ENCODE data around the gene PDZRN4.
"Not testable (repeated sequence)": the region's sequence is repeated elsewhere in the genome, so short reads cannot be mapped to it uniquely, and the experiment has no call there.

The PDZRN4 gene

DNA sequence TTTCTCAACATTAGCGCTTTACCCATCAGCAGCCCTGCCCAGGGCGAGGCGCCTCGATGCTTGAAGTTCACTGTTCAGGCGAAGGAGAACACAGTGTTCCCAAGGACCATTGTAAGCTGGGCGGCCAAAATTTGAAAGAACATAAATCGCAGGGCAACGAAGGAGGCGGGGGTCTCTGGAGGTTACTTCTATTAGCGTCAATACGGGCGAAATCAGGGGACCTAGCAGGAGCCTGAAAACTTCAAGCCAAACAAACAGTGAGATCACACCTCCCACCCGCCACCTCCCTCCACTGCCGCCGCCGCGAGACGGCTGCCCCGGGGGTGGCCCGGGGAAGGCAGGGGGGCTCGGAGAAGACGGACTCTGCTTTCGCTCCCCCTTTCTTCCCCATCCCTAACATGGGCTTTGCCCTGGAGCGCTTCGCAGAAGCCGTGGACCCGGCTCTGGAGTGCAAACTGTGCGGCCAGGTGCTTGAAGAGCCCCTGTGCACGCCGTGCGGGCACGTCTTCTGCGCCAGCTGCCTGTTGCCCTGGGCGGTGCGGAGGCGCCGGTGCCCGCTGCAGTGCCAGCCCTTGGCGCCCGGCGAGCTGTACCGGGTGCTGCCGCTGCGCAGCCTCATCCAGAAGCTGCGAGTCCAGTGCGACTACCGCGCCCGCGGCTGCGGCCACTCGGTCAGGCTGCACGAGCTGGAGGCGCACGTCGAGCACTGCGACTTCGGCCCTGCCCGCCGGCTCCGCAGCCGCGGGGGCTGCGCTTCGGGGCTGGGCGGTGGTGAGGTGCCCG is at the start of gene PDZRN4:
Gene PDZRN4, plus strand, starts transcription at position 263 of the 783 bp plus-strand sequence.
- DNase-seq (ENCODE audit: low read depth), result no peak
- H3K4me3 ChIP-seq (ENCODE audit: low read depth, low read length), result no peak within 1 kb of the TSS

DNA sequence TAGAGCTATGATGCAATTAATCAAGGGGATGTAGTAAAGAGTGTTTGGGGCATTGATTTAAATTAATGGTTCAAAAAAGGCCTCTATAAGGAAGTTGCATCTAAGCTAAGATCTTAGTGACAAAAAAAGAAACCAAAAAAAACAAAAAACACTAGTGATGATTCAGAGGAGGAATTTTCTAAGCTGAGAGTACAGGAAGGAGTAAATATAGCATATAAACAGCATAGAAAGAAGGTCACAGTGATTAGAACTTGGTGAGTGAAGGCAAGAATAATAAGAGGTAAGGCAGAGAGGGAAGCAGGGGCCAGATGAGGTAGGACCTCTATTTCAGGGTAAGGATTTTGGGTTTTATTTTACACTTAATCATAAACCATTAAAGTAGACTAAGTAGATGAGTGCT is 48.0 kb upstream of the PDZRN4 start:
- no peak overlapping the region for H3K4me3 ChIP-seq (ENCODE audit: low read depth, low read length)
- no peak for DNase-seq (ENCODE audit: low read depth)

DNA sequence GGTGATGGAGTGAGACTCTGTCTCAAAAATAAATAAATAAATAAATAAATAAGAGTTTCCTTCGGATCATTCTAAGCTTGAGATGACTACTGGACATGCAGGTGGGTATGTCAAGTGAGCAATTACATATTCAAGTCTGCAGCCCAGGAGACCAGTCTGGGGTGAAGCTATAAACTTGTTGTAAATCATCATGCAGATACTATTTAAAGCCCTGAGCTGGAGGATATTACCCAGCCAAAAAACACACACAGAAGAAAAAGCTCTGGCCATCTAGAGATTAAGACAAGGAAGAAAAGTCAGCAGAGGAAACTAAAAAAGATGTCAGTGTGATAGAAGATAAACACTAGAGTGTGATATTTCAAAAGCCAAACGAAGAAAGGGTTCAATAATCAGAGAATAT is 47.0 kb upstream of the PDZRN4 start:
- DNase-seq (ENCODE audit: low read depth), result no peak
- H3K4me3 ChIP-seq (ENCODE audit: low read depth, low read length), result no peak overlapping the region

DNA sequence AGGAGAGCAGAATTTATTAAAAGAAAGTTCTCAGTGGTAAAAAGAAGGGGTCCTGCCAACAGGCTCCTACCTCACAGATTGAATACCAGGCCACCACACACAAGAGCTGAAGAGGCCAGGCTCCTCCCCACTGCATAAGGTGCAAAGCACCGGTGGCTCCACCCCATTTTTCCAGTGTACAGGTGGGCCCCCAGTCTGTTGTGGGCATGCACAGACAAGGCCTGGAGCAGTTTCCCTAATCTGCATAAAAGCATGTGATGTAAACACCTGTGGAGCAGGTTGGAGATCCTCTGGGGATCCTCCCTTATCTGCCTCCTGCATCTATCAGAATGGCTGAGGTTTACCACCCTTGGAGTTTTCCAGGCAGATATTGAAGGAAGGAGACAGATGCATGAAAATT is 45.7 kb upstream of the PDZRN4 start:
- H3K4me3 ChIP-seq (ENCODE audit: low read depth, low read length), result no peak overlapping the region
- DNase-seq (ENCODE audit: low read depth), result no peak

DNA sequence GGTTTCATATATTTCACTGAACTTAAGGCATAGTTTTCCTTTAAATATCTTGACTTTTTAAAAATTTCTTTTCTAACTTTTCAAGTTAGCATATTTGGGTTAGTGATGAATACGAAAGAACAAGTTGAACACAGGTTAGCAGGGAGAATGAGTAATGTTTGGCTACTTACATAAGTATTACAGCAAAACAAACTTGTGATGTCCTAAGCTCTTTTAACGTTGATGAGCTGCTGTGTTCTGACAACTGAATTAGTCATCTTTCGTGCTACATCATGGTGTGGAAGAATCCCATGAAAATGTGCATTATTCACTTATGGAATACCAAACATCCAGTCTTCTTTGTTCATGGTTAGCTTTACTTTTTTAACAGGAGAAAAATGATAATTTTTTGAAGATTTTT is 36.3 kb upstream of the PDZRN4 start:
- H3K4me3 ChIP-seq (ENCODE audit: low read depth, low read length), result no peak overlapping the region
- DNase-seq (ENCODE audit: low read depth), result no peak

DNA sequence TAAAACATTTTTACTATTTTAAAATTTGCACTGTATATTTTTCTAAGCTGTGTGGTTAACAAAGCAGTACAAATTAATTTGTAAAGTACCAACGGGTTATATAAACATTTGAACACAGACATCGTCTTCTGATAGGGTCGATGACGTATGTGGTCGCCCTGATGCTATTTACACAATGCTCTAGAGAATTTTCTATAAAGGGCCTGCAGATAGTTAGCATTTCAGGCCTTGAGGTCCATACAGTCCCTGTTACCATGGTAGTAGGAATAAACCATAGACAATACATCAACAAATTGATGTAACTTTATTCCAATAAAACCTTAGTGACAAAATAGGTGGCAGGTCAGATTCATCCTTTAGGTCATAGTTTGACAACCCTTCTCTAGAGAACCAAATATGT is 25.7 kb upstream of the PDZRN4 start:
- no peak overlapping the region for H3K4me3 ChIP-seq (ENCODE audit: low read depth, low read length)
- no peak for DNase-seq (ENCODE audit: low read depth)

DNA sequence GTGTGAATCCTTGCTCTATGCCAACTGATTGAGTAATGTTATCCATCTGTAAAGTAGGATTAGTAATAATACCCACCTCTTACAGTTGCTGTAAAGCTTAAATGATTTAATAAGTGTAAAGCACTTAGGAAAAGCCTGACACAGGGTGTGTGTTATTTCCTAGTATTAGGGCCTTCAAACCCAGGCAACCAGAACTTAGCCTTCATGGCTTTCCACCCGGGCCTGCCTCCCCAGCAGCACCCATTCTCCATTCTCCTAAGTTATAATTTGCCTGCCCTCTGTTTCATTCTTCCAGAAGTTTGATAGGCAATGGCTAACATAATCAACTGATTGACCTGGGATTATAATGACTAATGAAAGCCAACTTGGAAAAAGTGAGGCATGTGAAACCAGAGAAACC is 20.4 kb upstream of the PDZRN4 start:
- no peak overlapping the region for H3K4me3 ChIP-seq (ENCODE audit: low read depth, low read length)
- DNase-seq (ENCODE audit: low read depth), result no peak

DNA sequence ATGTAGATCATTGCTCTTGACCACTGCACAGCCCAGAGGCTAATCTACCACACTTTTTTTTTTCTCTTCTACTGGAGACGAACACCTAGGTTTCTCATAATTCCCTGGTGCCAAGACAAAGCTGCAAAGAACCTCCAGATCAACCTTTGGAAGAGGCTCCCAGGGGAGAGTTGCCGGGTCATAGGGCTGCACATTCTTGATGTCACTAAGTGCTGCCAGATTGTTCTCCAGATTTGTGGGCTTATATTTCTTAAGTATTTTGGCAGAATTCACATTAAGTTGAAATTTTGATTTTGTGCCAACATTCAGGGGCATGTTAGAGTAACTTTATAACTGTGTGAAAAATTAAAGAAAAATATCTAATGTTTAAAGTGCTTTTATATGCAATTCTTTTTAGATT is 13.5 kb upstream of the PDZRN4 start:
- DNase-seq (ENCODE audit: low read depth), result no peak
- H3K4me3 ChIP-seq (ENCODE audit: low read depth, low read length), result no peak overlapping the region

DNA sequence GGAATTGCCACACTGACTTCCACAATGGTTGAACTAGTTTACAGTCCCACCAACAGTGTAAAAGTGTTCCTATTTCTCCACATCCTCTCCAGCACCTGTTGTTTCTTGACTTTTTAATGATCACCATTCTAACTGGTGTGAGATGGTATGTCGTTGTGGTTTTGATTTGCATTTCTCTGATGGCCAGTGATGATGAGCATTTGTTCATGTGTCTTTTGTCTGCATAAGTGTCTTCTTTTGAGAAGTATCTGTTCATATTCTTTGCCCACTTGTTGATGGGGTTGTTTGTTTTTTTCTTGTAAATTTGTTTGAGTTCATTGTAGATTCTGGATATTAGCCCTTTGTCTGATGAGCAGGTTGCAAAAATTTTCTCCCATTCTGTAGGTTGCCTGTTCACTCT is 8.6 kb upstream of the PDZRN4 start:
- H3K4me3 ChIP-seq (ENCODE audit: low read depth, low read length); DNase-seq (ENCODE audit: low read depth): not testable (repeated sequence)

DNA sequence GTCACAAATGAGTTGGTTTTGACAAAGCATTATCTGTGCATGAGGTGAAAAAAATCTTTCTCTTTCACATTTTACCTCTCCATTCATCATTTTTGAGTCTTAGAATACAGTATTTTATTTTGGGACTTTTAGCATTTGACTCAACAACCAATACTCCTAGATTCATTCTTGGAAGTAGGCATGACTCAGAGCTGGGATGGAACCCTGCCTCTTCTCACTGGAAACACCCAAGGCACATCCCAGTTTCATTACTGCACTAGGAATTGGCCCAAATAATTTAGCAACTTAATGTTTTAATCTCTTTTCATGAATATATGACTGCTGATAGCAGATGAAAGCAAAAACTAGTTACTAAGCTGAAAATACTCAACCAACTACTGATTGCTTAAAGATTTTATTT is 3.3 kb upstream of the PDZRN4 start:
- no peak for DNase-seq (ENCODE audit: low read depth)
- H3K4me3 ChIP-seq (ENCODE audit: low read depth, low read length), result no peak overlapping the region

DNA sequence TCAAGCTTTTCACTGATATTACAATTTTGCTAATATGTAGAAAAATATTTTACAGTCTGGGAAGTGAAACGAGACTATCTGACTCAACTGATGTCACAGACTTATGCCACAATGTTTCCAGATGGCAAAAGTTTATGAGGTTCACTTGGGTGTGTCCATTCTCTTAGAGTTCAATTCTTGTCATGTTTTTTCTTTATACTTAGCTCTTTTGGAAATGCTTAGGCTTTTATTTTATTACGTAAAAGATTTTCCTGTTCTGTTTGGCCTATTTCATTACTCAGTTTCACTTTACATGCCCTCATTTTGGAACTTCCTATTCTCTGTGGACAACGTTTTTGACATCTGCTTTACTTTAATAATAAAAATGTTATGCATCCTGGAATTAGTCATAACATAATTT is 2.1 kb upstream of the PDZRN4 start:
- H3K4me3 ChIP-seq (ENCODE audit: low read depth, low read length), result no peak overlapping the region
- no peak for DNase-seq (ENCODE audit: low read depth)

DNA sequence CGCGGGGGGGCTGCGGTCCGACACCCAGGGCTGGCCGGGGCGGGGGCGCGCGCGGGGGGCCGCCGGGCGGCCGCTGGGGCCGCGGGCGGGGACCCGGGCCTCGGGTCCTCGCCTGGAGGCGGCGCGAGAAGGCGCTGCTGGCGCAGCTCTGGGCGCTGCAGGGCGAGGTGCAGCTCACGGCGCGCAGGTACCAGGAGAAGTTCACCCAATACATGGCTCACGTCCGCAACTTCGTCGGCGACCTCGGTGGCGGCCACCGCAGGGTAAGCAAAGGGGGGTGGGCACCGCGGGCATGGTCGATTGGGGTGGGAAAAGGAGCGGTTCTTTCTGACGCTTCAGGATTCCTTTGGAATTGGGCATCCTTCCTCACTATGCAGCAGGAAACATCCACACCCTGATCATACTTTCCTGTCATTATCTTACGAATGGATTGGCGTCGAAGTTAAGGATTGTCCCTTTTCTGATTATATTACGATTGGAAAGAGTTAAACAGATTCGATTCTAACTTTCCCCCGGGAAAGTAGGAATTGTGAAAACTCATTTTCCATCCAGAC is 798 bp downstream of the PDZRN4 start:
- no peak overlapping the region for H3K4me3 ChIP-seq (ENCODE audit: low read depth, low read length)

DNA sequence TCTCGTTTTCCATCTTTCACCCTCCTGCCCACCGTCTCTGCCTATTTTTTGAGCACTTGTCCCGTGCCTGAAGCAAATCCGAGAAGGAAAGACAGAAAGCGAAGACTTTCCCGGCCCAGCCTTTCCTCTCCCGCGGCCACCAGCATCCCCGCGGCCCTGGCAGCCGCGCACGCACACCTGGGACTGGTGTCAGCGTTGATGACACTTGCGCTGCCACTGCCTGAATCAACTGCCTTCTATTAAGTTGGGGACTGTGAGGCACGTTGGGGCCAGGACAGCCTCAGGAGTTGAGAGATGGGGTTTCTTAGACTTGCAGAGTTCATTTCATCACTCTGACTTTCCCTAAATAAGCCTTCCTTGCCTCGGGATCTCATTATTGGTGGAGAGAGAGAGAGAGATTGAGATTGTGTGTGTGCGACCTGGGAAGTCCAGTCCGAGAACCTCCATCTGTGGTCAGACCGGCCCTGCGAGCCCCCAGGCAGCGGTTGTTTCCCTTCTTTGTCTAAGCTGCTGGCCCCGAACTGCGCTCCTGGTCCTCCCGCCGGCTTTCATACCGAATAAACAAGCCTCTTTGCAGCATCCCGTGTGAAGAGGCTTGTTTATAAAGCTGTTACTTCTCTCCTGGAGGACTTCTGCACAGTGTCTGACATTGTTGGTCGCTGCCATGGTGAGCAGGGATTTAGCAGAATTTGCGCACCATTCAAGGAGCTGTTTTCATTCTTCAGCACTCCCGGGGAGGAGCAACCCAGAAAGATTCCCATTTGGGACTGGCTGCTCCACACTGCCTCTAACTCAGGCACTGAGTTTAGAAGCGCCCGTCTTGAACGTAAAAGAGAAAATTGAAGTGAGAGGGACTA is 1.5 kb downstream of the PDZRN4 start:
- no peak for DNase-seq (ENCODE audit: low read depth)
- no peak overlapping the region for H3K4me3 ChIP-seq (ENCODE audit: low read depth, low read length)

More for the DNA sequence above, 798 bp downstream of the PDZRN4 start:
- no peak for DNase-seq (ENCODE audit: low read depth)

DNA sequence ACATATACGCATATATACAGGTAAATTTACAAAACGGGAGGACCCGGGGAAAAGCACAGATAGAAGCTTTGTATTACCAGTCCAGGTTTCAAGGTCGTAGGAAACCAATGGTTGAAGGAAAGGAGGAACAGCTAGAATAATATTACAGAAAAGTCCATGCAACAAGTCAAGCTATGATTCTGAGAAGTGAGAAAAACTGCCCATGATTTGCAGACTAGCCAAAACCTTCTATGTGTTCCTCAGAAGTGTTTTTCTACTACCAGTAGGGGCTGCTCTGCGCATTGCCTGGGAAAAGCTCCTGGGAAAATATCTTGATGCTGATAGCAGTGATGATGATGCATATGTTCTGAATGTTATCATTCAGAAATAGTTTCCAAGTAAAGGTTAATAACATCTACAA is 2.2 kb downstream of the PDZRN4 start:
- DNase-seq (ENCODE audit: low read depth), result no peak
- H3K4me3 ChIP-seq (ENCODE audit: low read depth, low read length), result no peak overlapping the region

DNA sequence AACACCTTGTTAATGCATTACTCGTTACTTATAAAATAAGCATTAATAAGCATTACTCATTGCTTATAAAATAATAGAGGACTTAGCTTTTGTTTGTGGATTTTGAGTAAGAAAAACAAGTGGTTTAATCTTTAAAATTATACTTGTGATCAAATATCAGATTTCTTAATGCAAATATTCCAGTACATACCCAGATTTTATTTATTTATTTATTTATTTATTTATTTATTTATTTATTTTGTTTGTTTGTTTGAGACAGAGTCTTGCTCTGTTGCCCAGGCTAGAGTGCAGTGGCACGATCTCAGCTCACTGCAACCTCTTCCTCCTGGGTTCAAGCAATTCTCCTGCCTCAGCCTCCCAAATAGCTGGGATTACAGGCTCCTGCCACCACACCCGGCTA is 3.4 kb downstream of the PDZRN4 start:
- not testable (repeated sequence) for DNase-seq (ENCODE audit: low read depth); H3K4me3 ChIP-seq (ENCODE audit: low read depth, low read length)

DNA sequence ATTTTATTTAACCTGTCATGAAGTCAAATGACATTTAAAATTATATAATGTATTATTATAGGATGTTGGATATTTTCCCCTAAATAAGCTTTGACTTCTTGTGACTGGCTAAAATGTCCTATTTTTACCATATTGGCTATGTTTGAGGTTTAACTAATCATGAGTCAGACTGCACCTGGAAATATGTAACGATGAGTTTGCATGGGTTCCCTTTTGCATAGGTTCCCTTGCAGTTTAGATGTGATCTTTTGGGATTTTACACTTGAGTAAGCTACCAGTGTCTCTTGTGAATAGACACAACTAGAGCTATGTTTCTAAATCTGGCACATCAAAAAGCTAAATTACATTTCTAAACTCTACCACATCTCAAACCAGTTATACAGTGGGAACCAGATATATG is 5.2 kb downstream of the PDZRN4 start:
- DNase-seq (ENCODE audit: low read depth), result no peak
- no peak overlapping the region for H3K4me3 ChIP-seq (ENCODE audit: low read depth, low read length)

DNA sequence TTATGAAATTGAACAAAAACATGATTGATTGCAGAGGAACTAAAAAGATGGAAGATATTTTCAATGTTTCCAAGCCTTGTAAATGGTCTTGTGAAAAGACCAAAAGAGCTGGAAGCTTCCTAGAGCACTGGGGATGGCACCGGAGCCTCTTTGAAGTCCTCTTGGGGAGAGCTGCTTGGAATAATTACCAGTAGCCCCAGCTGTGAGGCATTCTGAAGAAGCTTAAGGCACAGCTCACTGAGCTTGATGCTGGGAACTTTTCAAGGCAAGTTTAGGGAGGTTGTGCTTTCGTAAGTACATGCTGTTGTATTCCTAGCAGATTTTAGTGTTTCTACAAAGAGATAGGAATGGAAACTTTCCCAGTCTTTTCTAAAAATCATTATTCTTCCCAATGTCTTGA is 13.9 kb downstream of the PDZRN4 start:
- H3K4me3 ChIP-seq (ENCODE audit: low read depth, low read length), result no peak overlapping the region
- DNase-seq (ENCODE audit: low read depth), result no peak

DNA sequence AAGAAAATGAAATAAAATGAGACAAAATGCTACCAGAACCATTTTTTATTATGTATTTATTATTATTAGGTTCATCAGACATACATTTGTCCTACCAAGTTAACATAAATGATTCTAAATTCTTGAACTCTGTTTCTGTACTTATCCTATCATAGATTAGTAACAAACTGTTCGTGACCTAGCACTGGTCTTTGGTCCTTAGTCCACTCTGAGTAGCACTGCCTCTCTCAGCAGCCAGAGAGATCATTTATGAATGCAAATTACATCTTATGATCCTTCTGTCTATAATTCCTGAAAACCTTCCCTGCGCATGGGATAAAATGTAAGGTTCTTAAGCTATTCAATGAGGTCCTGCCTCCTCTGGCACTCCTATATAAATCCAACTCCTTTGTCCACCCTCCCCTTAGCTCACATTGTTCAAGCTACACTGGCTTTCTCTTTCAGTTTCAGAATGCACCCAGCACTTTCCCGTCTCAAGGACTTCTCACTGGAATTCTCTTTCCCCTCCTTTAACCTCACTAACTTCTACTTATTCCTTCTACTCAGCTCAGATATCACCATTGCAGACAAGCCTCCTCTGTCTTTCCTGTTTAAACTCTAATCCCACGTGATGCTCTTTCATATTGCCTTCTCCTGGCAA is 17.1 kb downstream of the PDZRN4 start:
- DNase-seq (ENCODE audit: low read depth), result no peak
- no peak overlapping the region for H3K4me3 ChIP-seq (ENCODE audit: low read depth, low read length)

DNA sequence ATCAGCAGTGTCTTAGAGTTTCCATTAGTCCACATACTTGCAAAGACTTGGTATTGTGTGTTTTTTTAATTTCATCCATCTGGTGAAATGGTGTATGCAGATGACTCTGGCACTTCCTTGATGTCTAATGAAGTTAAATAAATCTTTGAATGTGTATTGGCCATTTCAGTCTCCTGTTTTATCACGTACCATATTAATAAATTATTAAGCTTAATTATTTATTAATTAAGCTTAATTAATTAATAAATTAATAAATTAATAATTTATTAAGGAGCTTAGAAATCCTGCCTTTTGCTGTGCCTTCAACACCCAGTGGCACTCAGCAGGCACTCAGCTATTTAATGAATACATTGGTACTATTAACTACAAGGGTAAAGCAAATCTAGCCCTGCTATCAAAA is 18.2 kb downstream of the PDZRN4 start:
- no peak for DNase-seq (ENCODE audit: low read depth)
- H3K4me3 ChIP-seq (ENCODE audit: low read depth, low read length), result no peak overlapping the region

DNA sequence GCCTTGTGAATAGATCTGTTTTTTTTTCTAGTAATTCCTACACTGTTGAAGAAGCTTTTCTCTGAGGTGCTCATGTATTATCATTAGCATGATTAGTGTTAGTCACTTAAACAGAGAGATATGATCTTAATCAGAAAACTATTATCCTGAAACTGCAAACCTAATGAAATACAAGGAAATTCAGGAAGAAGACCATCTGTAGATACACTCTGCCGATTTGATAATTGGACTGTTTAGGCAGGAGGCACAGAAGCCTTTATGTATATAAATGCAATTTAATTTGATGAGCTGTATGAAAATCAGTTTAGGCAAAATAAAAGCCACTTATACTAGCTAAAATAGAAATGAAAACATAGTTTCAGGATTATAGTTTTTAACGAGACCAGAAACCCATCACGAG is 23.3 kb downstream of the PDZRN4 start:
- H3K4me3 ChIP-seq (ENCODE audit: low read depth, low read length), result no peak overlapping the region
- DNase-seq (ENCODE audit: low read depth), result no peak
